Heart left ventricle (tissue), 16 donors: ENCODE results near the gene GUCY2C. TPM values are rescaled to one million over a fixed set of nuclear protein-coding genes. Genes with fewer than 3 reads are reported as not detected.
"Not testable (repeated sequence)": the region's sequence is repeated elsewhere in the genome, so short reads cannot be mapped to it uniquely, and the experiment has no call there.

Experiments
- ATAC-seq, 4 donors: fragments of 200-7000 bp; cut with Tn5 transposase; one replicate each; pipeline ENCODE4 v1.9.1; 2020 to 2022; ENCODE audit warnings: moderate library complexity in 4 of 4, mild to moderate bottlenecking in 3 of 4, moderate number of reproducible peaks in 1 of 4
- DNase-seq, 5 donors: peaks; one replicate each; pipeline ENCODE4 v3.0.0-alpha.2; 2020
- H3K27ac ChIP-seq, 12 donors: fragments of 200-600 bp; sonication (generic) in 4 of 12; one replicate each; pipeline versions ENCODE4 v1.5.0 to v1.8.0; 2016 to 2022; ENCODE audit warnings: mild to moderate bottlenecking in 2 of 12
- H3K27me3 ChIP-seq, 9 donors: fragments of 200-600 bp; sonication (generic) in 2 of 9; one replicate each; pipeline versions ENCODE4 v1.5.1 to v1.8.0; 2016 to 2022; ENCODE audit warnings: mild to moderate bottlenecking in 3 of 9
- H3K36me3 ChIP-seq, 9 donors: fragments of 200-600 bp; sonication (generic) in 2 of 9; one replicate each; pipeline versions ENCODE4 v1.5.0 to v1.8.0; 2018 to 2022; ENCODE audit warnings: mild to moderate bottlenecking in 2 of 9
- H3K4me1 ChIP-seq, 12 donors: fragments of 200-600 bp; sonication (generic) in 4 of 12; one replicate each; pipeline versions ENCODE4 v1.5.0 to v1.8.0; 2016 to 2022; ENCODE audit warnings: mild to moderate bottlenecking in 3 of 12
- H3K4me3 ChIP-seq, 12 donors: fragments of 200-600 bp; sonication (generic) in 4 of 12; one replicate each; pipeline versions ENCODE4 v1.5.0 to v1.8.0; 2017 to 2022; ENCODE audit warnings: mild to moderate bottlenecking in 9 of 12, moderate library complexity in 4 of 12
- H3K9me3 ChIP-seq, 12 donors: fragments of 200-600 bp; sonication (generic) in 4 of 12; one replicate each; pipeline versions ENCODE4 v1.5.0 to v1.8.0; 2016 to 2022; ENCODE audit warnings: mild to moderate bottlenecking in 1 of 12
- POLR2A ChIP-seq, 2 donors: fragments of 450-650 bp; IDR thresholded peaks; one replicate each; pipeline ENCODE4 v1.6.1; 2017; ENCODE audit warnings: antibody characterized with exemption in 2 of 2, mild to moderate bottlenecking in 2 of 2, moderate library complexity in 2 of 2
- WGBS, 4 donors: extraction: QIAGEN DNeasy Blood & Tissue Kit in 2 of 4; methylation state at CpG; one replicate each; pipeline versions ENCODE4 v1.1.5 to v1.1.7; 2013 to 2018; 5-methylcytosine and 5-hydroxymethylcytosine counted together
- intact Hi-C, 10 donors: fragments of 100-400 bp; cut with DNase I; formaldehyde crosslinking; loops; one replicate each; pipeline versions ENCODE4 v1.11.1 to v1.14.2; 2022
- long read RNA-seq, 3 donors: library from polyadenylated mRNA; unstranded; transcript quantifications; one replicate each; pipeline ENCODE4 v2.0.0, GENCODE V29; 2020 to 2021
- polyA plus RNA-seq, 2 donors: library from polyadenylated mRNA; stranded (reverse); fragments of 200-250 nt; gene quantifications; one replicate each; pipeline ENCODE4 v1.2.3, GENCODE V29; 2013
- total RNA-seq, 9 donors: library from RNA; depleted of rRNA in 2 of 9; stranded (reverse); fragments of >200 nt in 2 of 9; fragmentation: NEBNext Ultra II Directional in 3 of 9; extraction: Animal tissue kit (Norgen Biotek cat#: 25700) in 3 of 9; gene quantifications; one replicate each; pipeline versions ENCODE4 v1.1.0 to v1.2.4, GENCODE V29; 2016 to 2023
- TF ChIP-seq, protein P1 (sequence below), 12 donors: fragments of 200-600 bp; sonication (generic) in 4 of 12; IDR thresholded peaks; one replicate each; pipeline versions ENCODE4 v1.5.0 to v1.8.0; 2018 to 2022; ENCODE audit warnings: antibody characterized with exemption in 12 of 12, mild to moderate bottlenecking in 5 of 12
- donor health status: ischemic (EF 13 %, LVEDD 7.1; RV severe dilation, severe dysfunction).
- donor health status: healthy with polysubstance abuse.
- donor health status: DM: no; HTN: yes; CAD: no.
- donor health status: DM: no; HTN: no; CAD: no.
- donor health status: ischemic (EF 25% LVEDD 6.9; RV normal size, moderate dysfunction).
- donor health status: ischemic (EF 25% LVEDD 5.7; RV mildly dilated, moderate dysfunction).
- donor health status: healthy.
- donor health status: DM: yes; HTN: yes; CAD: no.
- donor health status: ischemic (EF 35%, LVEDD 5.7; RV mildly dilated, moderate dysfunction).
- donor health status: nonischemic (EF 11% LVEDD 7.7; RV severe dilation, severe dysfunction).
- donor health status: DM: yes; HTN: yes; CAD: no.
- donor health status: PGD.
- donor health status: ischemic (EF 29% LVEDD 5.4; RV normal size, mild dysfunction).
- donor health status: nonischemic (EF 23%, LVEDD 6.1; RV moderate dilation, normal function).

The GUCY2C gene
- total RNA-seq, result under 1 TPM in 1 of 9 donors, not detected in 8; 0.15 TPM
- under 1 TPM in 1 of 2 donors, not detected in 1; 0.03 TPM for polyA plus RNA-seq
- long read RNA-seq, donor 1, result 0 reads
- long read RNA-seq, donor 2, partial matches to known transcripts, result 0 of 1 reads
- long read RNA-seq, donor 2, other reads (novel, unspliced or antisense), result 1 of 1 reads
- long read RNA-seq, donor 3, partial matches to known transcripts, result 0 of 1 reads
- long read RNA-seq, donor 3, other reads (novel, unspliced or antisense), result 1 of 1 reads

DNA sequence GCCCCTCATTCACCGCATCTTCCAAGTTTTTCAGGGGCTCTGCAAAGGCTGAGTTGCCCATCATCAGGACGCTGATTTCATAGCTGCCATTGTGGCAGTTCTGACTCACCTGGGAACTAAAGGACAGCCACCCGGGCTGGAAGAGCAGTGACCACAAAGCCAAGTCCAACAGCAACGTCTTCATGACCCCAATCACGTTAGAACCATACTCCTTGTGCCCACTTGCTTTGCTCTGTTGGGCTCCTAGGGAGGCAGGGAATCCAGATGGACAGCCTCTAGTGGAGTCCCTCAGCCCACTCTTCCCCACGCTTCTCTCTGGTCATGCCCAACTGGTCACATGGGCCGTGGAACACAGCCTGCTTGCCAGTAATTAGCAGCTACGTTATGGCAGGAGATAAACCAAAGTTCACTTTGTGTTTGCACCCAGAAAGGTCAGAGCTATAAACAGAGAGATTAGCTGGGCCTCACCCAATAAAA lies at the start of gene GUCY2C:
Gene GUCY2C, minus strand, starts transcription at position 335 of the 477 bp plus-strand sequence. Its CDS starts 151 bp downstream, at position 184.
- H3K27me3 ChIP-seq, result no peaks in the 10 kb centered on the region
- H3K4me1 ChIP-seq, result peaks cover 0 to 6% (median 0%) of the 10 kb centered on the region in 12 donors
- no peaks in the 10 kb centered on the region for H3K36me3 ChIP-seq
- TF ChIP-seq POLR2A (IDR thresholded peaks at IDR 0.05), result no peak
- TF ChIP-seq, protein P1, sequence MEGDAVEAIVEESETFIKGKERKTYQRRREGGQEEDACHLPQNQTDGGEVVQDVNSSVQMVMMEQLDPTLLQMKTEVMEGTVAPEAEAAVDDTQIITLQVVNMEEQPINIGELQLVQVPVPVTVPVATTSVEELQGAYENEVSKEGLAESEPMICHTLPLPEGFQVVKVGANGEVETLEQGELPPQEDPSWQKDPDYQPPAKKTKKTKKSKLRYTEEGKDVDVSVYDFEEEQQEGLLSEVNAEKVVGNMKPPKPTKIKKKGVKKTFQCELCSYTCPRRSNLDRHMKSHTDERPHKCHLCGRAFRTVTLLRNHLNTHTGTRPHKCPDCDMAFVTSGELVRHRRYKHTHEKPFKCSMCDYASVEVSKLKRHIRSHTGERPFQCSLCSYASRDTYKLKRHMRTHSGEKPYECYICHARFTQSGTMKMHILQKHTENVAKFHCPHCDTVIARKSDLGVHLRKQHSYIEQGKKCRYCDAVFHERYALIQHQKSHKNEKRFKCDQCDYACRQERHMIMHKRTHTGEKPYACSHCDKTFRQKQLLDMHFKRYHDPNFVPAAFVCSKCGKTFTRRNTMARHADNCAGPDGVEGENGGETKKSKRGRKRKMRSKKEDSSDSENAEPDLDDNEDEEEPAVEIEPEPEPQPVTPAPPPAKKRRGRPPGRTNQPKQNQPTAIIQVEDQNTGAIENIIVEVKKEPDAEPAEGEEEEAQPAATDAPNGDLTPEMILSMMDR (IDR thresholded peaks at IDR 0.05), result no peak
- H3K9me3 ChIP-seq, result no peaks in the 10 kb centered on the region
- DNase-seq (no peak), ATAC-seq (peak in 2 of 4 donors; percentile 41)
- WGBS, 4 donors, result 66 to 80% (median 75%) methylated on average over 8 of the region's 8 CpGs
- no peak within 1 kb of the TSS for H3K27ac ChIP-seq
- intact Hi-C loops, result no loop called here
- no peak within 1 kb of the TSS for H3K4me3 ChIP-seq

DNA sequence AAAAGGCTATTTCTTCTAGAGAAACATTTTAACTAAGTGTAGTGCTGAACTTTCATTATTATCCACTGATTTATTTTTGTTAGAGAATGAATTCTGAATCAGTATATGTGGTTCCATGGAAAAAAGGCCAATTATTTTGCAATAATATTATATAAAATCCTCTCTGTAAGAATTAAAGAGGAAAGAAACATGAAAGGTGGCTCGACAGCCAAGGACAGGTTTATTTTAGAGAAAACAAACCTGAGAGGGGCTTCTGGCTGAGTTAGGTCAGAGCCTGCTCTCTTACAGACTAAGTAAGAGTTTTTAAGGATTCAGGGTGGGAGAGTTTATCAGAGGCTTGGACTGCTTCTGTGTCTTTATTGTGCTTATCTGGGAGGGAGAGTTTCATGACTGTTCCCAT lies 46.7 kb upstream of the GUCY2C start:
- H3K27ac ChIP-seq, result no peak overlapping the region
- H3K4me3 ChIP-seq, result no peak overlapping the region
- no peak for DNase-seq
- WGBS, 4 donors, result 86 to 98% (median 93%) methylated on average over 1 of the region's 1 CpG
- ATAC-seq, result no peak
- H3K36me3 ChIP-seq, result no peaks in the 10 kb centered on the region
- H3K4me1 ChIP-seq, result no peaks in the 10 kb centered on the region
- H3K27me3 ChIP-seq, result no peaks in the 10 kb centered on the region
- intact Hi-C loops, result no loop called here
- TF ChIP-seq, protein P1 (IDR thresholded peaks at IDR 0.05), result no peak
- no peak for TF ChIP-seq POLR2A (IDR thresholded peaks at IDR 0.05)
- peaks cover 0 to 11% (median 0%) of the 10 kb centered on the region in 12 donors for H3K9me3 ChIP-seq

DNA sequence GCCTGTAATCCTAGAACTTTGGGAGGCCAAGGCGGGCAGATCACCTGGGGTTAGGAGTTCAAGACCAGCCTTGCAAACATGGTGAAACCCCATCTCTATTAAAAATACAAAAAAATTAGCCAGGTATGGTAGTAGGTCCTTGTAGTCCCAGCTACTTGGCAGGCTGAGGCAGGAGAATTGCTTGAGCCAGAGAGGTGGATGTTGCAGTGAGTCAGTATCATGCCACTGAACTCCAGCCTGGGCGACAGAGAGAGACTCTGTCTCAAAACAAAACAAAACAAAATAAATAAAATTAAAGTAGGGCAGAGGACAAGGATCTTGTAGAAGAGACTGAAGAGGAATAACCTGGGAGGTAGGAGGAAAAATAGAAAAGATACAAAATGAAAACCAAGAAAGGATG lies 45.5 kb upstream of the GUCY2C start:
- TF ChIP-seq, protein P1 (IDR thresholded peaks at IDR 0.05), result no peak
- no peak for TF ChIP-seq POLR2A (IDR thresholded peaks at IDR 0.05)
- intact Hi-C loops, result no loop called here
- no peak overlapping the region for H3K27ac ChIP-seq

GRCh38 chr12:14741153-14741552 lies 44.8 kb upstream of the GUCY2C start:
- intact Hi-C loops, result no loop called here
- H3K27me3 ChIP-seq, result no peaks in the 10 kb centered on the region
- no peaks in the 10 kb centered on the region for H3K4me1 ChIP-seq
- no peaks in the 10 kb centered on the region for H3K36me3 ChIP-seq
- peaks cover 0 to 11% (median 0%) of the 10 kb centered on the region in 12 donors for H3K9me3 ChIP-seq
- TF ChIP-seq POLR2A (IDR thresholded peaks at IDR 0.05), result no peak
- TF ChIP-seq, protein P1 (IDR thresholded peaks at IDR 0.05), result no peak
- H3K4me3 ChIP-seq, result no peak overlapping the region
- H3K27ac ChIP-seq, result no peak overlapping the region
- 84 to 97% (median 94%) methylated on average over 4 of the region's 4 CpGs for WGBS, 4 donors
- ATAC-seq (no peak), DNase-seq (no peak)

More for the DNA sequence above, 45.5 kb upstream of the GUCY2C start:
- H3K9me3 ChIP-seq, result peaks cover 0 to 11% (median 0%) of the 10 kb centered on the region in 12 donors
- no peaks in the 10 kb centered on the region for H3K4me1 ChIP-seq
- H3K36me3 ChIP-seq, result no peaks in the 10 kb centered on the region
- no peak for DNase-seq
- no peak for ATAC-seq
- H3K4me3 ChIP-seq, result no peak overlapping the region
- H3K27me3 ChIP-seq, result no peaks in the 10 kb centered on the region
- WGBS, 4 donors, result 97 to 99% (median 98%) methylated on average over 2 of the region's 2 CpGs

GRCh38 chr12:14736441-14736840 lies 40.0 kb upstream of the GUCY2C start:
- H3K4me3 ChIP-seq, ATAC-seq, H3K9me3 ChIP-seq, H3K27me3 ChIP-seq, intact Hi-C loops, DNase-seq, H3K36me3 ChIP-seq, H3K27ac ChIP-seq, H3K4me1 ChIP-seq: not testable (repeated sequence)
- WGBS, 4 donors, result 87 to 92% (median 89%) methylated on average over 16 of the region's 16 CpGs
